ENCODE data around the gene MIOS. TPM values are rescaled to one million over a fixed set of nuclear protein-coding genes. Genes with fewer than 3 reads are reported as not detected.

The MIOS gene
- total RNA-seq, 1 experiment from 2014 or later = 65.4 TPM

DNA sequence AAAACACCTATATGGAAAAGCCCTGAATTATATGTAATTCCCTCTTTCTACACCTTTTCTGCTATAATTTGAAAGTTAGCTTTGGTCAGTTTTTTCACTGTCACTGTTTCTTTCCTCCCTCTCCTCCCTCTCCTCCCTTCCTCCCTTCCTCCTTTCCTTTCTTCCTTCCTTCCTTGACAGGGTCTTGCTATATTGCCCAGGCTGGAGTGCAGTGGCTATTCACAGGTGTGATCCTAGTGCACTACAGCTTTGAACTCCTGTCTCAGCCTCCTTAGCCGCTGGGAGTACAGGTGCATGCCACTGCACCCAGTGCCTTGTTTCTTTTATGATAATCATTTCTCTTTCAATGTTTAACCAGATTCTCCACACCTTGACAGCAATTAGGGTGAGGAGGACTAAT lies 51.7 kb downstream of the MIOS start:
- ChIA-PET CTCF (no interaction called here), POLR2A (no interaction called here)
- Mint-ChIP-seq H3K9me3 (ENCODE audit: unreplicated experiment) (no peaks in the 10 kb centered on the region), H3K4me1 (ENCODE audit: insufficient read depth, unreplicated experiment) (no peaks in the 10 kb centered on the region), H3K27ac (ENCODE audit: low read depth, unreplicated experiment) (no peak overlapping the region), H3K36me3 (ENCODE audit: insufficient read depth, unreplicated experiment) (peaks cover 8% of the 10 kb centered on the region), H3K4me3 (ENCODE audit: unreplicated experiment) (no peak overlapping the region), H3K27me3 (ENCODE audit: insufficient read depth, unreplicated experiment) (no peaks in the 10 kb centered on the region)
- no peak for DNase-seq (ENCODE audit: unreplicated experiment)
- intact Hi-C loops (cut with micrococcal nuclease) = no loop called here
- TF ChIP-seq, protein P1, sequence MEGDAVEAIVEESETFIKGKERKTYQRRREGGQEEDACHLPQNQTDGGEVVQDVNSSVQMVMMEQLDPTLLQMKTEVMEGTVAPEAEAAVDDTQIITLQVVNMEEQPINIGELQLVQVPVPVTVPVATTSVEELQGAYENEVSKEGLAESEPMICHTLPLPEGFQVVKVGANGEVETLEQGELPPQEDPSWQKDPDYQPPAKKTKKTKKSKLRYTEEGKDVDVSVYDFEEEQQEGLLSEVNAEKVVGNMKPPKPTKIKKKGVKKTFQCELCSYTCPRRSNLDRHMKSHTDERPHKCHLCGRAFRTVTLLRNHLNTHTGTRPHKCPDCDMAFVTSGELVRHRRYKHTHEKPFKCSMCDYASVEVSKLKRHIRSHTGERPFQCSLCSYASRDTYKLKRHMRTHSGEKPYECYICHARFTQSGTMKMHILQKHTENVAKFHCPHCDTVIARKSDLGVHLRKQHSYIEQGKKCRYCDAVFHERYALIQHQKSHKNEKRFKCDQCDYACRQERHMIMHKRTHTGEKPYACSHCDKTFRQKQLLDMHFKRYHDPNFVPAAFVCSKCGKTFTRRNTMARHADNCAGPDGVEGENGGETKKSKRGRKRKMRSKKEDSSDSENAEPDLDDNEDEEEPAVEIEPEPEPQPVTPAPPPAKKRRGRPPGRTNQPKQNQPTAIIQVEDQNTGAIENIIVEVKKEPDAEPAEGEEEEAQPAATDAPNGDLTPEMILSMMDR (IDR thresholded peaks at IDR 0.05; ENCODE audit: unreplicated experiment) = no peak
- BruUV-seq (replicated peaks) = no TSS peak

- TF ChIP-seq, protein P1 (IDR thresholded peaks at IDR 0.05; ENCODE audit: unreplicated experiment) = no peak
- CTCF ChIA-PET = interaction anchor here (1.5 kb wide), 1 partner anchor 676 kb away, joined by 3 read pairs; no protein-coding TSS in a partner anchor
Observed at GRCh38 chr7:7620236-7620635, 53.6 kb downstream of the MIOS start.

DNA sequence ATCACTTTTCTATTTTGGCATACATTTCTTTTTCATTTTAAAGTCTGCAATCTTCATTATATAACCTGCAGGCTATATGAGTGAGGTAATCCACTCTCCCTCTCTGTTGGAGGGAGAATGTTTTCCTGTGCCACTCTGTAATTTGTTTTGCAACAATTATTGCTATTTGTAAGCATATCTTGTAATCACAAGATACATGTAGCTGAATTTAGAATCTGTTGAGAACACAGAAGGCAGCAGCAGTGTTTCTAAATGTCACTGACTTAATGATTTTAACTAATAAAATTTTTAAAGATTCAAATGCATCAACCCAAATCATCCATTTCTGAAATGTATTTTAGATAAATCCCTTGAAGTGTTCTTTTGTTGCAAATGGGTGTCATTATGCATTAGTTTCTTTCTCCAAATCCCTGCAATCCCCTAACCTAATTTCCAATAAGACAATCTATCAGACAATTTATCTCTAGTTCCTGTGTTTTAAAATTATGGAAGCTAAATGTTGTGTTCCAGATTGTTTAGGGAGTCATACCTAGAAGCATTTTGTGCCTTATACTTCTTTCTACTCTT lies 54.0 kb downstream of the MIOS start:
- H3K9me3 Mint-ChIP-seq (ENCODE audit: unreplicated experiment) = peaks cover 7% of the 10 kb centered on the region

More at GRCh38 chr7:7620236-7620635, 53.6 kb downstream of the MIOS start:
- Mint-ChIP-seq H3K27me3 (ENCODE audit: insufficient read depth, unreplicated experiment) (no peaks in the 10 kb centered on the region), H3K9me3 (ENCODE audit: unreplicated experiment) (peaks cover 7% of the 10 kb centered on the region), H3K4me3 (ENCODE audit: unreplicated experiment) (no peak overlapping the region), H3K36me3 (ENCODE audit: insufficient read depth, unreplicated experiment) (no peaks in the 10 kb centered on the region), H3K27ac (ENCODE audit: low read depth, unreplicated experiment) (no peak overlapping the region), H3K4me1 (ENCODE audit: insufficient read depth, unreplicated experiment) (no peaks in the 10 kb centered on the region)
- DNase-seq (ENCODE audit: unreplicated experiment) = no peak
- POLR2A ChIA-PET = interaction anchor here (1.0 to 1.9 kb wide), 2 partner anchors 14 to 20 kb away, joined by 3 to 5 read pairs; partner anchors contain the start of gene UMAD1
- intact Hi-C loops (cut with micrococcal nuclease) = no loop called here
- BruUV-seq (replicated peaks) = no TSS peak

DNA sequence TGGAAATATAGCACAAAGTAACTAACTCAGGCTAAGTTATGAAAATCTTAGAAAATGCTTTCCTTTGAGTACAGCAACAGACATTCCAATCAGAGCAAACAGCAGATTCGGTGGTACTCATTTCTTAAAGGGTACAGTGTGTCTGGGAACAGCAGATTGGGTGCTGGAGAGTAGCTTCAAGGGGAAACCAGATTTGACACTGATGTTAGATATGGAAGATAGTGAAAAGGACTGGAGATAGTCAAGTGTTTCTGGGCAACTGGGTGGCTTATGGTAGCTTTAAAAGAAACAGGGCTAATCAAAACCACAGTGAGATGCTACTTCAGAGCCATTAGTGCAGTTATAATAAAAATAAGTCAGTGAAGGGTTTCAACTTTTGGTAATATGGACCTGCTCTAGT lies 61.8 kb downstream of the MIOS start:
- Mint-ChIP-seq H3K9me3 (ENCODE audit: unreplicated experiment) (peaks cover 28% of the 10 kb centered on the region), H3K27ac (ENCODE audit: low read depth, unreplicated experiment) (no peak overlapping the region), H3K27me3 (ENCODE audit: insufficient read depth, unreplicated experiment) (no peaks in the 10 kb centered on the region), H3K4me1 (ENCODE audit: insufficient read depth, unreplicated experiment) (no peaks in the 10 kb centered on the region), H3K36me3 (ENCODE audit: insufficient read depth, unreplicated experiment) (no peaks in the 10 kb centered on the region), H3K4me3 (ENCODE audit: unreplicated experiment) (no peak overlapping the region)
- ChIA-PET POLR2A (interaction anchor here (0.6 kb wide), 1 partner anchor 555 kb away, joined by 3 read pairs; no protein-coding TSS in a partner anchor), CTCF (no interaction called here)
- no peak for DNase-seq (ENCODE audit: unreplicated experiment)
- TF ChIP-seq, protein P1 (IDR thresholded peaks at IDR 0.05; ENCODE audit: unreplicated experiment) = no peak
- BruUV-seq (replicated peaks) = no TSS peak
- intact Hi-C loops (cut with micrococcal nuclease) = no loop called here

More for the DNA sequence above, 54.0 kb downstream of the MIOS start:
- no TSS peak for BruUV-seq (replicated peaks)
- H3K27ac Mint-ChIP-seq (ENCODE audit: low read depth, unreplicated experiment) = no peak overlapping the region
- CTCF ChIA-PET = no interaction called here
- DNase-seq (ENCODE audit: unreplicated experiment) = no peak
- no peaks in the 10 kb centered on the region for H3K4me1 Mint-ChIP-seq (ENCODE audit: insufficient read depth, unreplicated experiment)
- intact Hi-C loops (cut with micrococcal nuclease) = no loop called here
- H3K4me3 Mint-ChIP-seq (ENCODE audit: unreplicated experiment) = no peak overlapping the region
- TF ChIP-seq, protein P1 (IDR thresholded peaks at IDR 0.05; ENCODE audit: unreplicated experiment) = no peak
- POLR2A ChIA-PET = interaction anchor here (0.5 to 1.9 kb wide), 5 partner anchors 14 to 484 kb away, joined by 3 to 5 read pairs (median 3); partner anchors contain the start of gene UMAD1
- no peaks in the 10 kb centered on the region for H3K36me3 Mint-ChIP-seq (ENCODE audit: insufficient read depth, unreplicated experiment)
- no peaks in the 10 kb centered on the region for H3K27me3 Mint-ChIP-seq (ENCODE audit: insufficient read depth, unreplicated experiment)

Data from MCF 10A (cell line).